Fibroblast of skin of scalp (primary cell): Measurements from ENCODE around the gene TCF4.

ENCODE experiments used
- DNase-seq: peaks from one replicate; pipeline ENCODE4 v3.0.0-alpha.2; 2013

The TCF4 gene

DNA sequence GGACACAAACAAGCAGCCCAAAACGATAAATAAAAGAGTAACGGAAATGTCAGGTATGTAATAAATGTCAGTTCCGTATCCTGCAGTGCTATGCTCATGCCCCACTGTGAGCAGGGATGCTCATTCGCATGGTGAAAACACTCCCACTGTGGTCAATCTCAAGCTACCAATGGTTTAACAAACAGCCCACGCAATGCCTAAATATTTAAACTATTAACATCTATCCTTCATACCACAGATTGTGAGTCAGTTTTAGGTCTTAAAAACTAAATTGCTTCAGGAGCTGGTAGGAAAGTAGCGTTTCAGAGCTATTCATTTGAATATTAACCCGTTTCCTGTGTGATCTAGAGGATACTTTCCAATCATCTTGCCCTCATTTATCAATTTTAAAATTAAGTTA is 207.4 kb downstream of the TCF4 start:
- peak; percentile 72 for DNase-seq

DNA sequence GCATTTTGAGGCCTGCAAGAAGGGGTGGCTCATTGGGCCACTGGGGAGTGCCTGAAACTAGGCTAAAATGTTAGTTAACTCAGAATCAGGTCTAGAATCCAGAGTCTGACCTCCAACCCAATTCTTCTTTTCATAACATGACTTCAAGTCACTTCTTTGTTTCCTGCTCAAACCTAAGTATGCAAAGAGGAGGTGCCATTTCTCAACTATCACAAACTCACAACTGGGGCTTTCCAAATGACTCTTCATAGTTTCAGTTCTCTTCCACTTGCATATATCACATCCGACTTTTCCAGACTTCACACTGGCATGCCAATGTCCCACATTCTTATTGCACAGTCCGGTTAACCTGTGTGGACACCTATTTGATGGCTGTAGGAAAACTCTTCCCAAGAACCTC is 211.6 kb downstream of the TCF4 start:
- DNase-seq: no peak

DNA sequence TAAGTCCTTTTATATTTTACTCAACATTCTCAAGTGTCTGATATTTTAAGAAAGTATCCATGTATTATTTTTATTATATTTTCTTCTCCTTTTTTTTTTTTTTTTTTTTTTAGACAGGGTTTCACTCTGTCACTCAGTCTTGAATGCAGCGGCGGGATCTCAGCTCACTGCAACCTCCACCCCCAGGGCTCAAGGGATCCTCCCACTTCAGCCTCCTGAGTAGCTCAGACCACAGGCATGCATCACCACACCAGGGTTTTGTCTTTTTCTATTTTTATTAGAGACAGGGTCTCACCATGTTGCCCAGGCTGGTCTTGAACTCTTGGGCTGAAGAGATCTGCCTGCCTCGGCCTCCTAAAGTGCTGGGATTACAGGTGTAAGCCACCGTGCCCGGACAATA is 212.1 kb downstream of the TCF4 start:
- DNase-seq: no peak

DNA sequence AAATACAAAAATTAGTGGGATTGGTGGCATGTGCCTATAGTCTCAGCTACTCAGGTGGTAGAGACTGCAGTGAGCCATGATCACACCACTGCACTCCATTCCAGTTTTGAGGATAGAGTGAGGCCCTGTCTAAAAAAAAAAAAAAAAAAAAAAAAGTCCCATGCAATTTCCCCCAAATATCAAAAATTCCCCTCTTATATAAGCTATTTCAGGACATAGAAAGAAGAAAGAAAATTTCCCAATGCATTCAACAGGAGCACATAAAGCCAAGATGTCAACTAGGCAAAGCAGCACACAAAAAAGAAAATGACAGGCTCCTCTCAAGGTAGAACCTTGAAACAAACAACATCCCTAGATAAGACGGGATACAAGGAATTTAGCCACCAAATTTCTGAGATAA is 213.3 kb downstream of the TCF4 start:
- no peak for DNase-seq

DNA sequence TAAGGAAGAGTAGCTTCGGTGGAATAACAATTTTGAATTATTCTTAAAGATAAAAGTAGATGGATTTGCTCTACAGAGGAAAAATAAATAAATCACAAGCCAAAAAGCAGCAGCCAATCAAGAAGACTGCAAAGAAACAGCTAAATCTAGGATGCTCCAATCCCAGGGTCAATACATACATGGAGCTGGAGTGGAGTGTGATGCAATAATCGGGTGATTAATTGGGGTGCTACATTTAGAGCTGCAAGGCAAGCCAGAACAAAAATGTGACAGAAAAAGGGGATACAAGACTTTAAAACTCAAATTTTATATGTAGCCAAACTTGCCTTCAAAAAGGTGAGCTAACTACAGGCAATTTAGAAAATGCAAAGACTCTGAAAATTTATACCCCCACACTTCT is 215.8 kb downstream of the TCF4 start:
- DNase-seq: no peak

DNA sequence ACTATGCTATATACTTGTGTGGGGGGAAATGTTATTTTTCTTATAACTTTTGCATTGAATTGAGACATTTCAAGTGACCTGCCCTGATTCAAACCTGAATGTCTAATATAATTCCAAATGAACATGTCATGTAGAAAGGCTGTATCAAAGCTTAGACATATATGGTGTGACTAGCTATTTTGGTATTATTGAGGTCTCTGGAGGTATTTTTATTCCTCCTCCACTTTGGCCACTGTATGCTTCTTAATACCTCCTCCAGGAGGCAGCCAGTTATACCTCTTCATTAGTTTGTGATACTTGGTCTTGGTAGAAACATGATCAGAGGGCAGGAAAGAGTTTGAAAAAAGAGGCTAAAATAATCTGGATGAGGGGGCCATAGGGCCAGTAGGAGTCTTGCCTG is 217.1 kb downstream of the TCF4 start:
- DNase-seq: peak; percentile 14

DNA sequence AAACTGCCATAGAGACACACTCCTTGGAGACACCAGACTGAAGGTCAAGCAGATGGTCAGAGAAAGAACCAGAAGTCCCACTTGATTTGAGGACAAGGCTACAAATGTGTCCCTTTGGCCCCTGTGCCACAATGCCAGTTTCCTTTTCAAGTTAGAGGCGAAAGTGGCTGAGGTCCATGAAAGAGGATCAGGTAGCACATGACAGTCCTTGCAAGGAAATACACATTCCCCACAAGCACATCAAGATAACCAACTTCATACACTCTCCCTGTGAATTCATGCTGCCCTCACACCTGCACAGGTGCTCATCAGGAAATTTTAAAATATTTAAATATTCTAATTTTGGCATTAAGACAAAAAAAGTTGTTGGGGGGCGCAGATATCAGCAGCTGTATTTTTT is 218.6 kb downstream of the TCF4 start:
- DNase-seq: no peak

DNA sequence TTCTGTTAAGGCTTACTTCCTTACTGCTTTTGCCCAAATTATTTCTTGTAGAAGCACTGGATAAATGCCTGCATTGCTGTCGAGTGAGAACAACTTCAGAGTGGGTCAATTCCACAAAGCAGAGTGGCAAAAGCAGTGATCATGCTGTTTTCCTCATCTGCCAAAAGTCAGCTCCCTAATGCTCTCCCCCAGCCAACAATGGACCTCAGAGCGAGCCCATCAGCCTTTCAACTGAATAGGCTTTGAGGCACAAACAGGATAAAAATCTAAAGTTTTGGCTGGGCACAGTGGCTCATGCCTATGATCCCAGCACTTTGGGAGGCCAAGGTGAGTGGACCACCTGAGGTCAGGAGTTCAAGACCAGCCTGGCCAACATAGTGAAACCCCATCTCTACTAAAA is 222.7 kb downstream of the TCF4 start:
- no peak for DNase-seq

DNA sequence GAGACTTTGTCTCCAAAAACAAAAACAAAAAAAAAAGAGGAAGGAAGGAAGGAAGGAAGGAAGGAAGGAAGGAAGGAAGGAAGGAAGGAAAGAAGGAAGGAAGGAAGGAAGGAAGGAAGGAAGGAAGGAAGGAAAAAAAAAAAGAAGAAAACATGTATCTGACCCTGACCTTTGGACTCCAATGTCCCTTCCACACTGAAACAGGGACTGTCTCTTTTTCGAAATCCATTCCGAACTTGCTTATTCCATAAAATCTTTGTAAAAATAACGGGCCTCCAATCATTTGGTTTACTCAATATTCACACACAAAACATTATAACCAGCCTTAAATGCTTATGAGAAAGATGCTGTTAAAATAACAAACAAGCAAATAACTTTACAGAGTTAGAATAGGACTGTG is 225.7 kb downstream of the TCF4 start:
- DNase-seq: no peak

DNA sequence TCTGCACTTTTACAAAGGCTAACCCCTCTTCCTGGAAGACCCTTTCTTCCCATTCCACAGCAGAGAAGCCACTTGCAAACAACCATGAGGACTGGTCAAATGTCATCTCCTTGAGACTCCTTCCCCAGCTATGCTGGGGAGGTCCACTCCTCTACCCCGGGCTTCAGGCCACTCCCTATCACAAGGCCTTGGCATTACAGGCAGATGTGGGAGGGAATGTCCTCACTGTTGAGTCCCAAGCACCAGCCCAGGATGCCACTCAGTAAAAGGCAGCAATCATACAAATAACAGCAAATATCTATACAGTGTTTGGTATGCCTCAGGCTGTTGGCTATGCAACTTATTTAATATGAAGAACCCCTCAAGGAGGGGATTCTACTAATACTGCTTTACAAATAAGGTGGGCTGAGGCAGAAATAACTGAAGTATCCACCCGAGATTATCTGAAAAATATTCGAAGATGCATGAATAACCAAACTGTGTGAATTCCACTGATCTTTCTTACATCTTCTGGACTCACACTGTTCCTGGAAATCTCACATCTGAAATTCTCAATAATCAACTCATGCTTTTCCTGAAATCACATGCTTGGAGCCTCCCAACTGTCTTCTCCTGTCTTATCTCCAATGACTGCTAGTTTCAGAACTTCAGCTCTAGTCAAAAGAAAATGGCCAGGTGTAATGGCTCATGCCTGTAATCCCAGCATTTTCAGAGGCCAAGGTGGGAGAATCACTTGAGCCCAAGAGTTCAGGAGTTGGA is 226.3 kb downstream of the TCF4 start:
- DNase-seq: no peak

DNA sequence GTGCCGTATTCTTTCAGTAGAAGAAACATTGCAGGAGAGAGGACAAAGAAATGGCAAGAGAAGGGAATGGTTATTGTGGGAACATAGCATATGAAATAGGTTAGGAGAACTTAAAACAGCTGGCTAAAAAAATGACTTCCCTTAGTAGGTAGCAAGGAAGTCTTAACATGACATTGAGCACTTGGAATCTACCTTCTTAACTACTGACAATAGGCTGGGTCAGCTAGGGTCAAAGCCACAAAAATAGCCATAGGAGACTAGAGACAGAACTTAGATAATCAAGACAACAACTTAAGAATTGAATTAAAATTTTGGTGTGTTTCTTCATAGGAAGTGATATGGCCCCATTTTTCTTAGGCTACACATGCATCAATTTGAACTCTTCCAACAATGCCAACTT is 227.9 kb downstream of the TCF4 start:
- DNase-seq: no peak

DNA sequence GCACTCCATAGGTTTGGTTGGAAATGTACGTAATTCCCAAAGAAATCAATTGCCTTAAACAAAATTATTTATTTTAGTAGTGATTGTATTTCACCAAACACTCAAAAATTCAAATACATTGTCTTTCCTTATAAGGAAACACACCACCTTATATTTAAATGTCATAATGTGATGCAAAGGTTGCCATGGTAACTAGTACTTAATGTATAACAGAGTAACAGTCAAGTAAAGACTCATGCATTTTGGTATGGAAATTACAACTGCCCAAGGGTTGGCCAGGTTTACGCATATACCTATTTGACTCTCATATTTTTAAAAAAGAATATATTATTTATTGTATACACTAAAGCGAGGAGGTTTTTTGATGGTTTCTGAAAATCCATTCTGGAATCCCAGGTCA is 231.2 kb downstream of the TCF4 start:
- DNase-seq: no peak

DNA sequence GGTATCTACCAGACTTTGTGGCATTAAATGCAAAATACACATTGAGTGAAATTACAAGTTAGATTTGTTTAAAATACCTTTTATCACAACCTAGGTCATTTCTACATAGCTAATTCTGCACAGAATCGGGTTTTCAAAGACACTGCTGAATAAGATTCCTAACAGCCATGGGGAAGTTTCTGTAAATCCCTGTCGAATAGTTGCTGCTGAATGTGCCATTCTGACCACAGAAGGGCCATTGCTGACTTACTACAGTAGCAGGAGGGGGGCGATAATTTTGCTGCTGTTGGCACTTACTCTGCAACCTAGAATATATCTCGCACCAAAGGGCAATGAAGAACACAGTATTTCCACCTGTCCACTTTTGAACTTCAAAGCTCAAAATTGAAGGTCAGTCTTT is 232.8 kb downstream of the TCF4 start:
- DNase-seq: no peak

DNA sequence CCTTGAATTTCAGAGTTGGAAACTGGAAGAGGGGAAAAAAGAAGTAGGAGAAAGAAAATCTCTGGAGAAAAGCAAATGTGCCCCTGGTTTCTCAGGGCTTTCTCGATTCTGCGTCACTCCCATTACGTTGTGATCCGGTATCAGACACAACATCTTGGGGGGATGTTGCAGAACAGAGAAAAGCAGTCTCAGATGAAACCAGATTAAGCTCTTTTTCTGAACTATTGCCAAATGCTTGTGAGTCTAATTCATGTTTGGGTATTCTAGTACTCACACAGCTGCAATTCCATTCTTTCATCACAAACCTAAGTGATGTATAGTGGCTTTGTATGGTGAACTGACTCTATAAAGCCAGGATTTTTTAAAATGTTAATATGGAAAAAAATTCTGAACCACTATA is 233.2 kb downstream of the TCF4 start:
- DNase-seq: peak; percentile 49

DNA sequence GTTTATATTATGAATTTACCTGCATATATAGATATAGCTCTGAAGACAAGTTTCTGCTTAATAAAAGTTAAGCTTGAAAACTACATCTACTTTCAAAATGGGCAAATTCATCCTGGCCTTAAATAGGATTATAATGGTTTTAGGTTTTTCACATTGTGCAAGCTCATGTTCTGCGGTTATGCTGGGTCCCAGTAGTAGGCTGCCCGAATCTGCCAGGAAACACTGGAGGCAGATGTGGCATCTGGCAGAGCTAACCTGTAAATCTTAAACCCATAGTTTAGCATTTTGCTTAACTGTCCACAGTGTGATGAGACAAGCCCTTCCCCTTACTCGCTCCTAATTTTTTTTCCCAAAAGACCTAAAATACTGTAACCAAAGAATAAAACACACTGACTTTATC is 234.2 kb downstream of the TCF4 start:
- DNase-seq: no peak

DNA sequence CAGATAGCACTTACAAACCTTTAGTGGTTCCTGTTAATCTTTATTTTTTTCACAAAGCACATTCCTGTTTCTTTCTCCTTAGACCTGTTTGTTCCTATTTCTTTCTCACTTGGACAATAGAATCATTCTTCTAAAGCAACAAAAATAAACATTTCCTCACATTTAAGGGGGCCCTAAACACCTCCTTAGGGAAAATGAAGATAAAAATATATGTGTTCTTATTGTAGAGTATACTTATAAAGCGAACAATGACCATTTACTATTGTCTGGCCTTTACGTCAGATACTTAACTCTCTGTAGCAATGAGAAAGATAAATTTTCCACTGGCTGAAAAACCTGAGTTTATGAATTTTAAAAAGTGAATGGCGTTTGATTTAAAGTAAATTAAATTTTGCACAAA is 234.6 kb downstream of the TCF4 start:
- DNase-seq: no peak

DNA sequence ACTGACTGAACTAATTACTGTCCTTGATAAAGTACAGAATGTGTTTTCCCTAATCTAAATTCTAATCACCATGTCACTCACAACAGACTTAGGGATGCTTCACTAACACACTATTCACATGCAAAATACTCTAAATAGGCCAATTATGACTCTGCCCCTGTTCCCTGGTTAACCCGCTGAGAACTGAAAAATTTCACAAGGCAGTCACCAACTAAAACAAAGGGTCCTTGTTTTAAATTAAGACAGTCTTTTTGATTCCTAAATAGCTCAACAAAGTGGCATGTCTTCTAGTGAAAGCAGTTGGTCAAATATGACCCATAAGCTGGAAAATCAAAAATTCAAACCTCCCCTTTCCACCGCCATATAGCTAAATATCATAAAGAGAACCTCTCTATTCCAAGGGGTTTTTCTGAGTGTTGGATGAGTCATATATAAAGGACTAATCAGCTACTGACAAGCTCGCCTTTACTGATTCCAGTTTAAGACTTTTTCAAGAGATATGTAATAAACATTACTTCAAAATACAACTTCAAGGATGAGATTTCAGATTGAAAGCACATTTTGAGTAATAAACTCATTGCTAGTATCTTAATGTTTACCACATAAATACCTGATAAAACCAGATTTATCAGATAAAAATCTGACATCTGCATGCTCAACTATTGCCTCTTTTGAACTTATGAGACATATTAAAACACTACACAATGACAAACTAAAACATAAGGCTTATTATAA is 235.8 kb downstream of the TCF4 start:
- no peak for DNase-seq

DNA sequence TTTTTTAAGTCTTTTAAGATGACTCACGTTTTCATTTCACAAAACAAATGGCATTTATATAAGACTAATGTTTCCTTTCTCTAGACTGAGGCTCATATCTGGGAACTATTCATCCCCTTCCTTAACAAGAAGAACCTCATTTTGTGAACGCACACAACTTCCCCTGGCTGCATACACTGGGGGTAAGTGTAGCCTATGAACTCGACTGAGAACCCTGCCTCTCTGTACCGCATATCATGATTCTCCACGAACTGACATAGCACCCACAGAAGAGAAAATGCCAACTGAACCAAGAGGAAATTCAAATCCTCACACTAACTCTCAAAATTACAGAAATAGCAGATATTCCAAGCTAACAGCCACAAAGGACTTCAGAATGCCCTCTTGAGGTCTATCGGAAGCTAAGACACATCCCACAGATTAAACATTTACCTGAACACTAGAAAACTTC is 236.7 kb downstream of the TCF4 start:
- DNase-seq: peak; percentile 29

DNA sequence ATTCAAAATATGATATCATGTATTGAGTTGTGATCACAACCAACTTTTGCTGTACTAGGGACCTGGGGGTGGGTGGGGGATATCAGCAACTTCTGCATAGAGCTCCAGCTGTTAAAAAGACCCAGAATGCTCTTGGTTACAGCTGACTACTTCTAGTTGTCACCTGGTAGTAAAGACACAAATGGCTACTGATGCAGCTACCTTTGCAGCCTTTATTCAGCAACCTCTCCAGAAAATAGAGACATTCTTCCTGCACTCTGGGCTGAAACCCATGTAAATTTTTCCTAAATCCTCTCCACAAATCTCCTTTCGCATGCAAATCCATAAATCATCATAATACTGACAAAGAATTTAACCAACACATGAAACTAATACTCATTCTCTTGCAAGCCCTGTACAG is 238.3 kb downstream of the TCF4 start:
- no peak for DNase-seq

DNA sequence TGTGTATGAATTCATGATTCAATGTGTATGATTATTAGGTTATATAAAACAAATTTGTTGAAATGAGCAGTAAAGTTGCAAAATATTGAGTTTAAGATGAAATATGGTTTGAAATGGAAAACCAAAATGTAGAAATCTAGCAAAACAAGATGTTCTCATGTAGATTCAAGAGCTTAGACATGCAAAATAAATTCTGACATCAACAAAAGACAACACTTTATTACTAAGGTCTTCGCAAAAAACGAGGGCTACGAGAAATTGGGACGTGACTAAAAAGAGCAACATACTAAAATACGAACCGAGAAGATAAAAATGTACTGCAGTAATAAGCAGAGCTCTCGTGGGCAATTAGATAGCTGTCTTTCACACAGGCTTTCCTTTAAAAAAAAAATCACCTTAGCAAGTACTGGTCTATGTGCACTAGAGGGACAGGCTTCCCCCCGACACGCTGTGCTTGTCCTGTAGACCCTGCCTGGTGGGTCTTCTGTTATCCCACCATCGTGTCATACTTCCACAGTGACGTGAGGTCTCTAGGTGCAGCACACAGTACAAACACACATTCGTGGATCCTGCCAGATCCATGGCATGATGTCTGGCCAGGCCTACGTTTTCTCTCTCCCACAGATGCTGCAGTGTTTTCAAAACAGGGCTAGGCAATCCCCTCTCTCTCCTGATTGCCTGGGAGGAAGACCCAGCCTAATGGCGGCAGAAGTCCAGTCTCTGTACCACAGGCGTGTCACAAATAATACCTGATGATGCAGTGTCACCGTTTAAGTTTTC is 240.8 kb downstream of the TCF4 start:
- no peak for DNase-seq

DNA sequence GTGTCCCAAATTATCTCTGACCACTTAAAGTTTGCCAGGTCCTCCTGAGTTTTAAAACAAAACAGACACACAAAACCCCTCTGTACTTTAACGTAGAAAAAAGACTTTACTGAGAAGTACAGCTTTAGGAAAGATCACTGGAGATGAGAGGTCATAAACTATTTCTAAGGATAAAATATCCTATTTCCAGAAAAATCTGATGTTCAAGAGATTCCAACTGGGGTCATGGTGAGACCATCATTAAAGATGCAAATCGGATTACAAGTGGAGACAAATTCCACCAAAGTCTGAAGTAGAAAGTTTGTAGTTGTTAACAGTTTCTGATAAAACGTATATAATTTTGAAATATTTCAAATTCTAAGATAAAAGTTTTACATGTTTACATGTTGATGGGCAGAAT is 241.6 kb downstream of the TCF4 start:
- DNase-seq: no peak

DNA sequence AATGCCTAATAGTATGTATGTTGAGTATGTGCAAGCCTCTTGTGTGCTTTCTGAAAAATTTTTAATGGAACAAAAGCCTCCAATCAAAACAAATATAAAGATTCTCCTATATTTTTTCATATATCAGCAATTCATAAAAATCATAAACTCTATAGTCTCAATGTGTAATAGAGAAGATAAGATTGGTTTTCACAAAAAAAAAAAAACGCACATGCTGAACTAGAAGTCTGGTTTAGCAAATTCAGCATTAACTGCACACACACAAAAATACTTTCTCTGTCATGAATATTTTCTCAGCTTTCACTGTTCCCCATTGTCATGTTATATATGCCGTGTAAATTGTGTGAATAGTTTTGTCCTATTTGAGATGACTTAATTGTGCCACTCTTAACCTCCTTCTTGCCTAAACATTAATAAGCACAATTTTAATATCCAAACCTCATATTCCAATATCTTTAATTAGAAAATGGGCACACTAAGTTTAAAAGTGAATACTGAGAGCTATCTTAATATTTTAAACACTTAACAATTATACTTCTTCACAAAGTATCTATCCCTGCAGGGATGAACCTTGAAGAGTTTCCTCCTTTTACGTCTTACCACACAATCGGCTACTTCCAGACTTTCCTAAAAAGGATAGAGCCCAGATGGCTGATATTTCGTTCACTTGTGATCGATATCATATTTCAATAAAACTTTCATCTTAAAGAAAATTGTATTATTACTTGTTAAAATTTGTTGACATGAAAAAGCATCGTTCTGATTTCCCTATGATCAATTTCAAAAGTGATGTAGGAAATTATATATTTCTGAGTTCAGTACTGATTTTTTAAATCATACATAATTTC is 242.7 kb downstream of the TCF4 start:
- DNase-seq: no peak
